ENCODE data around the gene ZBTB45. TPM values are rescaled to one million over a fixed set of nuclear protein-coding genes. Genes with fewer than 3 reads are reported as not detected.

ZBTB45 gene
- total and polyA plus RNA-seq, 10 donors, result 4.0 to 16.0 (median 12.0) TPM

DNA sequence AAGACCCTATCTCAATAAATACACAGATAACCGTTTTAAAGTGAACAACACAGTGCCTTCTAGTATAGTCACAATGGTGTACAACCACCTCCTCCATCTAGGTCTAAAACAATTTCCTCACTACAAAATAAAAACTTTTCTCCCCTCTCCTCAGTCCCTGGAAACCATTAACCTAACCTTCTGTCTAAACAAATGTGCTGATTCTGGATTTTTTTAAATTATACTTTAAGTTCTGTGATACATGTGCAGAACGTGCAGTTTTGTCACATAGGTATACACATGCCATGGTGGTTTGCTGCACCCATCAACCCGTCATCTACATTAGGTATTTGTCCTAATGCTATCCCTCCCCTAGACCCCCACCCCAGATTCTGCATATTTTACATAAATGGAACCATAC, 9.8 kb upstream of the ZBTB45 start:
- no peak for DNase-seq
- H3K27ac ChIP-seq, result no peak overlapping the region
- H3K9me3 ChIP-seq, result no peaks in the 10 kb centered on the region
- H3K36me3 ChIP-seq, result no peaks in the 10 kb centered on the region
- no peak for TF ChIP-seq POLR2AphosphoS5 (IDR thresholded peaks at IDR 0.05)
- TF ChIP-seq, protein P1, sequence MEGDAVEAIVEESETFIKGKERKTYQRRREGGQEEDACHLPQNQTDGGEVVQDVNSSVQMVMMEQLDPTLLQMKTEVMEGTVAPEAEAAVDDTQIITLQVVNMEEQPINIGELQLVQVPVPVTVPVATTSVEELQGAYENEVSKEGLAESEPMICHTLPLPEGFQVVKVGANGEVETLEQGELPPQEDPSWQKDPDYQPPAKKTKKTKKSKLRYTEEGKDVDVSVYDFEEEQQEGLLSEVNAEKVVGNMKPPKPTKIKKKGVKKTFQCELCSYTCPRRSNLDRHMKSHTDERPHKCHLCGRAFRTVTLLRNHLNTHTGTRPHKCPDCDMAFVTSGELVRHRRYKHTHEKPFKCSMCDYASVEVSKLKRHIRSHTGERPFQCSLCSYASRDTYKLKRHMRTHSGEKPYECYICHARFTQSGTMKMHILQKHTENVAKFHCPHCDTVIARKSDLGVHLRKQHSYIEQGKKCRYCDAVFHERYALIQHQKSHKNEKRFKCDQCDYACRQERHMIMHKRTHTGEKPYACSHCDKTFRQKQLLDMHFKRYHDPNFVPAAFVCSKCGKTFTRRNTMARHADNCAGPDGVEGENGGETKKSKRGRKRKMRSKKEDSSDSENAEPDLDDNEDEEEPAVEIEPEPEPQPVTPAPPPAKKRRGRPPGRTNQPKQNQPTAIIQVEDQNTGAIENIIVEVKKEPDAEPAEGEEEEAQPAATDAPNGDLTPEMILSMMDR (IDR thresholded peaks at IDR 0.05 in 8 of 11, conservative IDR thresholded peaks at IDR 0.05 in 3 of 11), result no peak
- TF ChIP-seq POLR2A (IDR thresholded peaks at IDR 0.05), result no peak
- H3K4me3 ChIP-seq, result no peak overlapping the region
- H3K27me3 ChIP-seq (replicated peaks in 1 of 7), result no peaks in the 10 kb centered on the region
- 78 to 90% (median 83%) methylated on average over 3 of the region's 3 CpGs for WGBS, 5 donors
- intact Hi-C loops (cut with DNase I; ENCODE audit: low total_unique reads), result no loop called here
- H3K4me1 ChIP-seq, result peaks cover 0 to 5% (median 0%) of the 10 kb centered on the region in 6 donors

DNA sequence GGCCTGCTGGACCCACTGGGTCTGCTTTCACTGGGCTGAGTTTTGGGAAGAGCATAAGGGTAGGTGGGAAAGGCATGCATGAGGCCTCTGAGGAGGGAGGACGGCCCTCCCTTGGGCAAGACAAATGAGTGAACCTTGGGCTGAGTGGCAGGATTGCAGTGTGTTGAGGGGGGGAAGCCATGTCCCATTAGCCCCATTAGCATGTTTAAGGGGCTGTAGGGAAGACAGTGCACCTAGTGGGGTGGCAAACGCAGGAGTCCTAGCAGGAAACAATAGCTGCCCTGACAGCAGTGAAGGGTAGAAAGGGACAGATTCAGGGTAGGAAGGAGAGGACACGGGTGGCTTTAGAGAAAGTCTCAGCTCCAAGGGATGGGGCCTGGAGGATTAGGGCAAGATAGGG, 3.1 kb upstream of the ZBTB45 start:
- intact Hi-C loops (cut with DNase I; ENCODE audit: low total_unique reads), result no loop called here
- H3K4me3 ChIP-seq, result no peak overlapping the region
- no peak overlapping the region for H3K27ac ChIP-seq
- no peaks in the 10 kb centered on the region for H3K36me3 ChIP-seq
- H3K27me3 ChIP-seq (replicated peaks in 1 of 7), result no peaks in the 10 kb centered on the region
- H3K4me1 ChIP-seq, result peaks cover 11 to 29% (median 21%) of the 10 kb centered on the region in 6 donors
- 83 to 93% (median 89%) methylated on average over 3 of the region's 3 CpGs for WGBS, 5 donors
- no peak for TF ChIP-seq POLR2A (IDR thresholded peaks at IDR 0.05)
- TF ChIP-seq POLR2AphosphoS5 (IDR thresholded peaks at IDR 0.05), result no peak
- TF ChIP-seq, protein P1 (IDR thresholded peaks at IDR 0.05 in 8 of 11, conservative IDR thresholded peaks at IDR 0.05 in 3 of 11), result no peak
- H3K9me3 ChIP-seq, result no peaks in the 10 kb centered on the region
- DNase-seq, result no peak

DNA sequence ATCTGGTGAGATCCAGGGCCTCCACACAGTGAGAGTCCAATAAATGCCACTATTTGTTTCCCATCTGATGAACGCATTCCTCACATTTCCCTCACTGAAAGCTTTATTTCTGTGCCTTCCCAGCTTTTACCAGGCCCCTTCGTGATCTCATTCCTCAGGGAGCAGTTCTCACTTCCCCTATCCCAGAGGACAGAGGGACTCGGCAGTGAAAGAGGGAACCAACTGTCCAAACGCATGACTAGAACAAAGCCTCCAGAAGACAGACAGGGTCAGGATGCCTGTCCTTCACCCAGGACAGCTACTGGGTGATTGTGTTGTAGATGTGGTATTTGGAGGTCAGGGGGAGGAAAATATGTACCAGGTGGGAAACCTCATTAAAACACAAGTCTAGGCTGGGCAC, 2.0 kb upstream of the ZBTB45 start:
- Histone ChIP-seq H3K27me3 (replicated peaks in 1 of 7) (no peaks in the 10 kb centered on the region), H3K36me3 (peaks cover 3 to 9% (median 8%) of the 10 kb centered on the region in 6 donors), H3K9me3 (no peaks in the 10 kb centered on the region), H3K4me3 (no peak overlapping the region), H3K27ac (no peak overlapping the region), H3K4me1 (peaks cover 17 to 39% (median 32%) of the 10 kb centered on the region in 6 donors)
- no peak for TF ChIP-seq POLR2A (IDR thresholded peaks at IDR 0.05)
- TF ChIP-seq POLR2AphosphoS5 (IDR thresholded peaks at IDR 0.05), result no peak
- TF ChIP-seq, protein P1 (IDR thresholded peaks at IDR 0.05 in 8 of 11, conservative IDR thresholded peaks at IDR 0.05 in 3 of 11), result no peak
- intact Hi-C loops (cut with DNase I; ENCODE audit: low total_unique reads), result no loop called here
- 70 to 84% (median 75%) methylated on average over 4 of the region's 4 CpGs for WGBS, 5 donors
- DNase-seq, result no peak

DNA sequence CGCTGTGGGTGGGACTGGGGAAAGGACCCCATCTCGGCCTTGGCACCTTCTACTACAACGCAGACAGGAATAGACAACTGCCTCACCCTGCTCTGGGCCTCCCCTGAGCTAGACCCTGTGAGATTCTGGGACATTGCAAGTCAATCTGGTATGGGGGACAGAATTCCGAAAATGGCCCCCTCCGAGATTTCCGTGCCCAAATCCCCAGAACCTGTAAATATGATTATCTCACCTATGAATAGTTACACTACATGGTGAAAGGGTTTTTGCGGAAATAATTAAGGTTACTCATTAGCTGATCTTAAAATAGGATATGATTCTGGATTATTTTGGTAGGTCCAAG, 618 bp upstream of the ZBTB45 start:
- TF ChIP-seq, protein P1 (IDR thresholded peaks at IDR 0.05 in 8 of 11, conservative IDR thresholded peaks at IDR 0.05 in 3 of 11), result no peak
- TF ChIP-seq POLR2A (IDR thresholded peaks at IDR 0.05) (no peak), POLR2AphosphoS5 (IDR thresholded peaks at IDR 0.05) (no peak)
- DNase-seq, result no peak
- H3K27me3 ChIP-seq (replicated peaks in 1 of 7), result no peaks in the 10 kb centered on the region
- H3K27ac ChIP-seq, result peak overlapping the region; percentile 81 to 98 (median 96)
- peaks cover 3 to 23% (median 17%) of the 10 kb centered on the region in 6 donors for H3K36me3 ChIP-seq
- 10 to 16% (median 14%) methylated on average over 7 of the region's 7 CpGs for WGBS, 5 donors
- intact Hi-C loops (cut with DNase I; ENCODE audit: low total_unique reads), result no loop called here
- H3K9me3 ChIP-seq, result no peaks in the 10 kb centered on the region
- H3K4me3 ChIP-seq, result peak overlapping the region; percentile 71 to 88 (median 84)
- peaks cover 17 to 53% (median 42%) of the 10 kb centered on the region in 6 donors for H3K4me1 ChIP-seq

All from spleen (tissue), 11 donors.